Measurements from ENCODE around the gene NAXD.

NAXD gene

GRCh38 chr13:110626521-110626920 lies 11.2 kb downstream of the NAXD start:
- no peak for DNase-seq (ENCODE audit: low read depth, low spot score)
- ChIA-PET POLR2A (no interaction called here), CTCF (no interaction called here)
- TF ChIP-seq CTCF (IDR thresholded peaks at IDR 0.05; ENCODE audit: insufficient read depth, low read length, missing control alignments): no peak
- no peak overlapping the region for H3K4me3 ChIP-seq (ENCODE audit: low read depth, low read length)

GRCh38 chr13:110627351-110627750 lies 12.0 kb downstream of the NAXD start:
- H3K4me3 ChIP-seq (ENCODE audit: low read depth, low read length): no peak overlapping the region
- ChIA-PET POLR2A (no interaction called here), CTCF (interaction anchor here (1.5 kb wide), 1 partner anchor 34 kb away, joined by 4 read pairs; no protein-coding TSS in a partner anchor)
- no peak for TF ChIP-seq CTCF (IDR thresholded peaks at IDR 0.05; ENCODE audit: insufficient read depth, low read length, missing control alignments)
- no peak for DNase-seq (ENCODE audit: low read depth, low spot score)

DNA sequence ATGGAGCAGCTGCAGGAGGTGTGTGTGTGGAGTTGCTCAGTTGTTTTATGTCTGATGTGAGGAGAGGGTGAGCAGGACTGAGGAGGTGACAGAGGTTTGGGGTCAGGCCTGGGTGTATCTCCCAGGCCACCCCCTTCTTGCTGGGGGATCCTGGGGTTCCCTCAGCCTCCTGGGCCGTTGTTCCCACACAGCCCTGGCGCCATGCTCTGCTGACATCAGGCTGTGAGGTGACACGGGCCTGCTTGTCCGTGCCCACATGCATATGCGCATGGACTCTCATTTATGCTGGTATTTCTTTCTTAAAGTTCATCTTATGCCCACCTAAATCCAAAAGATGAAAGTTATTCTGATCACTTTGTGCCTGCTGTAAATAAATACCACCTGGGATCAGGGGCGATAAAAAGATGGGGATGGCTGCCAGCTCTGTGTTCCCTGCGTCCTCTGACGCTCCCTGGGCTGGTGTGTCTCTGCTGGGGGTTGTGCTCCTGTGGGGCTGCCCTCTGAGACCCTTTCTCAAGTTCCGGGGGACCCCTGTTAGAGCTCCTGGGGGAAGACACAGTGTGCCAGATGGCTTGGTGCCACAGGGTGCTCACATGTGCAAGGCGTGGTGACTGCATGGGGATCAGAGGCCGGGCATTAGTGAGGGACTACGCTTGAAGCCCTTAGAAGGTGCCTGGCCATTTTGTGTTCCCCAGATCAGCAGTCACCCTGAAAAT lies 12.6 kb downstream of the NAXD start:
- DNase-seq (ENCODE audit: low read depth, low spot score): no peak
- CTCF ChIA-PET: interaction anchor here (1.0 to 1.5 kb wide), 2 partner anchors 9 to 34 kb away, joined by 4 to 5 read pairs; no protein-coding TSS in a partner anchor
- POLR2A ChIA-PET: no interaction called here
- H3K4me3 ChIP-seq (ENCODE audit: low read depth, low read length): no peak overlapping the region
- TF ChIP-seq CTCF (IDR thresholded peaks at IDR 0.05; ENCODE audit: insufficient read depth, low read length, missing control alignments): no peak

- no peak for TF ChIP-seq CTCF (IDR thresholded peaks at IDR 0.05; ENCODE audit: insufficient read depth, low read length, missing control alignments)
- H3K4me3 ChIP-seq (ENCODE audit: low read depth, low read length): no peak overlapping the region
- DNase-seq (ENCODE audit: low read depth, low spot score): no peak
- POLR2A ChIA-PET: no interaction called here
- CTCF ChIA-PET: interaction anchor here (1.0 to 1.5 kb wide), 2 partner anchors 10 to 35 kb away, joined by 4 to 5 read pairs; no protein-coding TSS in a partner anchor
Observed at GRCh38 chr13:110628477-110628793, 13.1 kb downstream of the NAXD start.

DNA sequence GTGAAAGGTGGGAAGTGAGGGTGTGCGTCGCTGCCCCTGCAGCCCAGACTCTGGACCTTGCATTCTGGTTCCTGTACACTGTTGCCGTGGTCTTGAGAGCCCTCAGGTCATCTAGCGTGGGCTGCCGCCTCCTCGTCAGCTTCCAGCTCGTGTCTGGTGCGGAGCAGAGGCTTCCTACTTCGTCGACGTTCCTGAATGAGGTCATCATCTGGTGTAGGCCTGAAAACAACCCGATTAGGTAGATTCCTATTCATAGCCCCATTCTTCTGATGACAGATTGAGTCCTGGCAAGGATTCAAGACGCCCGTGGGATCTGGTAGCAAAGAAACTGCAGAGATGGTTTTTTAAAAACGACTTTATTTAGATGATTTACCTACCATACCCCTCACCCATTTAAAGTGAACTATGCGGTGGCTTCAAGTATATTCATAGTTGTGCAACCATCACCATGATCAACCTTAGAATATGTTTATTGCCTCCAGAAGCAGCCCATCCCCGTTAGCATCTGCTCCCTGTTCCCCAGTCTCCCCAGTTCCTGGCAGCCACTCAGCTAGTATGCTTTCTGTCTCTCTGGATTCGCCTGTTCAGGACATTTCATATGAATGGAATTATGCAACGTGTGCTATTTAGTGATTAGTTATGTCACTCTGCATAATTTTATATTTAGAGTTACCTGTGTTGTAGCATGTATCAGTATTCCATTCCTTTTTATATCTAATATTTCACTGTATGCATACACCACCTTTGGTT lies 13.8 kb downstream of the NAXD start:
- ChIA-PET CTCF (interaction anchor here (1.0 kb wide), 1 partner anchor 11 kb away, joined by 5 read pairs; no protein-coding TSS in a partner anchor), POLR2A (no interaction called here)
- DNase-seq (ENCODE audit: low read depth, low spot score): no peak
- no peak for TF ChIP-seq CTCF (IDR thresholded peaks at IDR 0.05; ENCODE audit: insufficient read depth, low read length, missing control alignments)
- H3K4me3 ChIP-seq (ENCODE audit: low read depth, low read length): no peak overlapping the region

DNA sequence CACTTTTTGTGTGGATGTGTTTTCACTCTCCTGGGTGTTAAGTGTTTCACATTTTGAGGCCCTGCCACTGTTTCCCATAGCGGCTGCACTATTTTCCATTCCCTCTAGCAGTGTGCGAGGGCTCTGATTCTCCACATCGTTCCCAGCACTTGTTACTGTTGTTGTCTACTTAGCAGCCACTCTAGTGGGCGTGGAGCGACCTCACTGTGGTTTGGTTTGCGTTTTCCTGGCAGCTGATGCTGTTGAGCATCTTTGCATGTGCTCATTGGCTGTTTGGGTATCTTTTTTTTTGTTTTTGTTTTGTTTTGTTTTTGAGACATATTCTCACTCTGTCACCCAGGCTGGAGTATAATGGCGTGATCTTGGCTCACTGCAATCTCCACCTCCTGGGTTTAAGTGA lies 14.4 kb downstream of the NAXD start:
- TF ChIP-seq CTCF (IDR thresholded peaks at IDR 0.05; ENCODE audit: insufficient read depth, low read length, missing control alignments): no peak
- POLR2A ChIA-PET: interaction anchor here (0.7 kb wide), 1 partner anchor 1883 kb away, joined by 3 read pairs; no protein-coding TSS in a partner anchor
- no peak for DNase-seq (ENCODE audit: low read depth, low spot score)
- H3K4me3 ChIP-seq (ENCODE audit: low read depth, low read length): no peak overlapping the region
- CTCF ChIA-PET: interaction anchor here (1.4 kb wide), 1 partner anchor 36 kb away, joined by 3 read pairs; no protein-coding TSS in a partner anchor

Measured in AG04449 (cell line).